ENCODE results near the gene RUNX2. TPM values are rescaled to one million over a fixed set of nuclear protein-coding genes. Genes with fewer than 3 reads are reported as not detected.

RUNX2 gene
- total and polyA plus RNA-seq, 2 of the 8 experiments (the other 6 are each of a cell fraction or from before 2014, with no cell fraction given) = 0.26 to 1.2 TPM

DNA sequence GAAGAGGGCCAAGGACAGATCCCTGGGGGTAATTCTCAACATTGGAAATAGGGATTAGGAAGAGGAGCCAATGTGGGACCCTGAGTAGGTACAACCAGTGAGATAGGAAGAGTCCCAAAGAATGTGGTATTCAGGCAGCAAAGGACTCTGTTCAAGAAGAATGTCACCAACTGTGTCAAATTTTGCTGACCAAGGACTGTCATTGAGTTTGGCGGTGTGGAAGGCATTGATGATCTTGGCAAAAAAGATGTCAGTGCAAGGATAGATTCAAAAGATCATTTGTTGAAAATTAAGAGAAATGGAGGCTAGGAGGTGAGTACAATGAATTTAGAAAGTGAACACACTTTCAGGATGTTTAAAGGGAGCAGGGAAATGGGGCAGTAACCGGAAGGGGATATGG is 132.0 kb downstream of the RUNX2 start:
- no peak for FAIRE-seq
- WGBS, 2 experiments (ENCODE audit: extremely low coverage in 1 of 2, insufficient coverage in 1 of 2, insufficient read length in 1 of 2, insufficient replicate concordance in 2 of 2, low coverage in 1 of 2, low lambda C conversion rate in 2 of 2, missing lambda C conversion rate in 1 of 2) = 86% methylated on average over 2 of the region's 2 CpGs; no CpG with 5 or more reads in 1 of the 2 experiments

More for the DNA sequence above, 132.0 kb downstream of the RUNX2 start:
- Histone ChIP-seq H3K4me3 (ENCODE audit: extremely low read depth in 1 of 4, insufficient read depth in 2 of 4, low read depth in 3 of 4, low read length in 4 of 4) (no peak overlapping the region), H3K56ac (replicated peaks; ENCODE audit: insufficient read length, low read depth, low read length) (no peak overlapping the region), H2BK20ac (ENCODE audit: low read length) (no peak overlapping the region), H3K36me3 (ENCODE audit: control insufficient read depth in 2 of 4, insufficient read depth in 4 of 4, low read length in 3 of 4) (no peaks in the 10 kb centered on the region), H3K79me2 (ENCODE audit: control insufficient read depth in 1 of 2, insufficient read depth in 2 of 2, low read length in 2 of 2) (no peaks in the 10 kb centered on the region), H3K23ac (ENCODE audit: insufficient read length) (no peak overlapping the region), H4K91ac (replicated peaks; ENCODE audit: insufficient read length, low read length) (no peak overlapping the region), H3K9me3 (ENCODE audit: insufficient read depth in 2 of 2, low read depth in 1 of 2, low read length in 1 of 2) (no peaks in the 10 kb centered on the region), H2AK5ac (ENCODE audit: low read depth, low read length) (no peak overlapping the region), H3K4me2 (ENCODE audit: insufficient read depth in 1 of 2, low read depth in 2 of 2, low read length in 2 of 2) (no peak overlapping the region), H2BK15ac (ENCODE audit: low read length) (no peak overlapping the region), H3K9ac (replicated peaks in 1 of 4; ENCODE audit: extremely low read depth in 1 of 4, low read depth in 3 of 4, low read length in 3 of 4) (no peak overlapping the region), H2AFZ (ENCODE audit: low read length) (no peak overlapping the region), H3K23me2 (ENCODE audit: low read depth, low read length) (no peaks in the 10 kb centered on the region), H3K27ac (ENCODE audit: low read depth, low read length) (no peak overlapping the region), H2BK12ac (ENCODE audit: low read depth, low read length) (no peak overlapping the region), H3K4ac (replicated peaks; ENCODE audit: insufficient read length, low read depth, low read length) (no peak overlapping the region), H2BK5ac (ENCODE audit: low read depth, low read length) (no peak overlapping the region), H3K18ac (ENCODE audit: extremely low read depth, low read length) (no peak overlapping the region), H3K79me1 (ENCODE audit: low read depth, low read length) (no peaks in the 10 kb centered on the region), H3K27me3 (replicated peaks in 1 of 4; ENCODE audit: control insufficient read depth in 3 of 4, extremely low read depth in 1 of 4, insufficient read depth in 3 of 4, low read length in 3 of 4) (no peaks in the 10 kb centered on the region), H4K8ac (ENCODE audit: extremely low read depth, insufficient read depth, low read length) (no peak overlapping the region), H3K14ac (ENCODE audit: insufficient read length) (no peak overlapping the region), H3K4me1 (replicated peaks in 1 of 4; ENCODE audit: control insufficient read depth in 3 of 4, insufficient read depth in 4 of 4, low read length in 3 of 4) (no peaks in the 10 kb centered on the region), H4K5ac (ENCODE audit: insufficient read length, low read depth, low read length) (no peak overlapping the region), H4K20me1 (replicated peaks in 1 of 2; ENCODE audit: control insufficient read depth in 1 of 2, insufficient read depth in 2 of 2, low read length in 2 of 2) (no peaks in the 10 kb centered on the region), H2BK120ac (replicated peaks; ENCODE audit: low read depth, low read length) (no peak overlapping the region)
- TF ChIP-seq, protein P1, sequence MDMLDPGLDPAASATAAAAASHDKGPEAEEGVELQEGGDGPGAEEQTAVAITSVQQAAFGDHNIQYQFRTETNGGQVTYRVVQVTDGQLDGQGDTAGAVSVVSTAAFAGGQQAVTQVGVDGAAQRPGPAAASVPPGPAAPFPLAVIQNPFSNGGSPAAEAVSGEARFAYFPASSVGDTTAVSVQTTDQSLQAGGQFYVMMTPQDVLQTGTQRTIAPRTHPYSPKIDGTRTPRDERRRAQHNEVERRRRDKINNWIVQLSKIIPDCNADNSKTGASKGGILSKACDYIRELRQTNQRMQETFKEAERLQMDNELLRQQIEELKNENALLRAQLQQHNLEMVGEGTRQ (IDR thresholded peaks at IDR 0.05; ENCODE audit: low read length) = no peak
- TF ChIP-seq MAX (IDR thresholded peaks at IDR 0.05) = no peak
- TF ChIP-seq CHD1 (IDR thresholded peaks at IDR 0.05; ENCODE audit: low read depth, low read length) = no peak
- no peak for DNase-seq (ENCODE audit: low read depth in 1 of 2, low spot score in 2 of 2)
- ChIA-PET CTCF (ENCODE audit: partially characterized antibody) (no interaction called here), POLR2A (ENCODE audit: partially characterized antibody) (no interaction called here)

Measured in H1 (cell line).